Activated CD4-positive, alpha-beta T cell treated with anti-CD3 and anti-CD28 coated beads for 1 hour (primary cell): ENCODE data around the gene GPANK1.

Experiments used
- DNase-seq: peaks from one replicate; pipeline ENCODE4 v3.0.0-alpha.2; 2020

The GPANK1 gene

DNA sequence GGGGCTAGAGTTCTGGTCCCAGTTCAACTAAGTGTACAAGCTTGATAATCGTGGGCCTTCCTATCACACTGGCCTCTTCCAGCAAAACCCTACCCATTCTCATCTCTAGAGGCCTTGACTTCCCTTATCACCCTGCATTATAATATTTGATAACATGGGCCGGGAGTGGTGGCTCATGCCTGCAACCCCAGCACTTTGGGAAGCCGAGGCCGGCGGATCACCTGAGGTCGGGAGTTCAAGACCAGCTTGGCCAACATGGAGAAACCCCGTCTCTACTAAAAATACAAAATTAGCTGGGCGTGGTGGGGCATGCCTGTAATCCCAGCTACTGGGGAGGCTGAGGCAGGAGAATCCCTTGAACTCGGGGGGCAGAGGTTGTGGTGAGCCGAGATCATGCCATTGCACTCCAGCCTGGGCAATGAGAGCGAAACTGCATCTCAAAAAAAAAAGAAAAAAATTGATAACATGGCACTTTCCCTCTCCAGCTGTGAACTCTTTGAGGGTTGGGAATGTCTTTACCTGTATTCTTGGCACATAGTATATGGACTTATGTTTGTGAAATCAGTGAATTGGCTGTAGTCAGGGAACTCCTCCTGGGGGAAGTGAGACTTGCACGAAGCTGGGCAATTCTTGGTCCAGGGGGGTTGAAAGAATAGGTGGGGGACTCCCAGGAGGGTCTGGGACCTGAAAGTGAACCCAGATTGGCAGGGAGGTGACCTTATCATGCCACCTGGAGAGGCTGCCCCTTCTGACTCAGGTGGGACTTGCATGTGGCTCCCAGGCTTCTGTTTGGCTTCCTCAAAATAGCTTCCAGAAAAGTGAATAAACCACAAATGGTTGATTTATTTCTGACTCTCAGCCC, 3.3 kb downstream of the GPANK1 start:
- no peak for DNase-seq

DNA sequence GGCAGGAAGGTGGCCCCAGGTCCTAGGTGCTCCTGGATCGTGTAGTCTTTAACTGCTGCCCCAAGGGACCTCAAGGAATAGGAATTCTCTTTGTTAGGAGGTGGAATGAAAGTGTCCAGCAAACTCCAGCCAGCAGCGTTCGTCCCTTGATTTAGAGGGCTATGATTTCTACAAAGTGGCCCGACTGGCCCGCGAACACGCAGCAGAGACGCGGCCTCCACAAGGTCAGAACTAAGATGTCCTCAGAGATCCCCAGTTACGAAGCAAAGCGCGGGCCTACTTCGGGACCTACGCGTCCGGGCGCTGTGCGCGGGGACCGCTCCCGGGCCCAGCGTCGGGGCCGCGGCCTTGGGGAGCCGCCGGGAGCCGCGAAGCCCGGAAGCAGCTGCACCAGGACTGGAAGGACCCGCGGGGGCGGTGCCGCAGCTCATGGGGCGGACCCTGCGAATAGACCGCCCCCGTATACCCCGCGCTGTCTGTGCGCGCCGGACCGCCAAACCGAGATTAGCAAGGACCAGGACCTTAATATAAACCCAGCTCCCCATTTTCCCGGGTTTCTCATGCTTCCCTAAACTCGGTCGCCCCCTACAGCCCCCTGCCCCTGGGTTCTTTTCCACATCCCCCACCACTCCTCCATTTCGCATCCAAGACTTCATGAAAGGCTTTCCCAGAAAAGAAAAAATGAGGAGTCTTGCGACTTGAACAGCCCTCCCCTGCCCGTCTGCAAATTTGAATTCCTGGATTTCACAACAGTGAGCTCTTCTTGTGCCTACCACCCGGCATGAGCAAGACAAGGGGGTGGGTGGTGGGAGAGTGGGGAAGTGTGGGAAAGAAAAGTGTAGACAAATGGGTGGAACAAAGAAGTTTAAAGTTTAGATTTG, 4.2 kb downstream of the GPANK1 start, which contains the start of gene C6orf47:
TSS of gene C6orf47 (minus strand) at position 398 of the 881 bp plus-strand sequence. CDS start 831 bp downstream, outside the sequence.
- peak; percentile 67 for DNase-seq

DNA sequence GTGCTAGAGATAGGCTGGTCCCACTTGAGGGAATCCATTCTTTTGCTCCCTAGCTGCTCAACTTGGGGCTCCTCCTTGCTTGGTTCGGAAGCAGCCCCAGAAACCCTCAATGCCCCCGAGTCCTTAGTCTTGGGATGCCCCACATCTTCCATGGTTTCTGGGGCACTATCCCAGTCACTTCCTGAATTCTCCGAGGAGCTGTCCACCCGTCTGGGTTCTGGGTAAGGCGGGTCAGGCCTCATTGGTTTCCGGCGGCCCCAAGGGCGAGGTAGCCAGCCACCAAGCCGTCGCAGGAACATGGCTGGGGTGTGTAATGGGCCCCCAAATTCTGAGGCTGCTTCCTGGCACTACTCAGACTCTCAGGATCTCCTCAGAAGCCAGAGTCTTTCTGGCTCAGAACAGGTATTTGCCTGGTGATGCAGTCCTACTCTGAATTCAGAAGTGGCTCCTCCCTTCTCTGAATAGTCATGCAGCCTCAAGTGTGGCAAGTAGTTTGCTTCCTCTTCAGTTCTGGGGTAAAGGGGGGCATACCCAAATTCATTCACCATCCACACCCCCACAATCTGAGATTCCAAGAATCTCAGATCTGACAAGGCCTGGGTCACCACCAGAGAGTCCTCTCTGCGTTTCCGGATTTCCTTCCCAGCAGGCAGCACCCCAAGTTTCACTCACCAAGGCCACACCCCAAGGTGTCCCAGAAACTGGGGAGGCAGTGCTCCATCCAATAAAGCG, 5.0 kb downstream of the GPANK1 start:
- no peak for DNase-seq

DNA sequence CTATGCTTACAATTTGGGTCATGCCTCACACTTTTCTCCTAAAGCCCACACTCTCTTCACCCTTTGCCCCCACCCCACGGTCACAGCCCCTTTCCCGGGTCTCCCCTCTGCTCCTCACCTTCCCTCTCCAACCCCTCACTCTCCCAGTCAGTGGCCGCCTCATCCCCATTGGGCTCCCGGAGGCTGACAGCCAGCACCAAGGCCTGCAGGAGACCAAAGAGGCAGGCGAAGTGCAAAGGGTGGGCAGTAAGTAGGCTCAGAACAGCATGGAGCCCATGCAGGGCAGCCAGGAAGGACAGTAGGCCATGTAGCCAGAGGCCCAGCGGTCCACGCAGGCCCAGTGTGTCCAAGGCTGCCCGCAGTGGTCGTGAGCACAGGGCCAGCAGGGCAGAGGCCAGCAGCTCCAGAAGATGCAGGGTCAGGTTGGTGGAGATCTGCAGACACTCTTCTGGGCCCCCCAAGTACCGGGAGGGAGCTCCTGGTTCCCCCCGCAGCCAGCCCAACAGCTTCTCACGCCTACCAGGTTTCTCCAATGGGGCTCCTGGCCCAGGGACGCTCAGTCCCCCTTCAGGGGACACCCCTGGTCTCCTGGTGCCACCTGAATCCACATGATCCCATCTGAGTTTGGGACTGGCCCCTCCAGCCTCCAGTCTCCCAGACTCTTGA, 5.7 kb downstream of the GPANK1 start:
- DNase-seq = no peak

DNA sequence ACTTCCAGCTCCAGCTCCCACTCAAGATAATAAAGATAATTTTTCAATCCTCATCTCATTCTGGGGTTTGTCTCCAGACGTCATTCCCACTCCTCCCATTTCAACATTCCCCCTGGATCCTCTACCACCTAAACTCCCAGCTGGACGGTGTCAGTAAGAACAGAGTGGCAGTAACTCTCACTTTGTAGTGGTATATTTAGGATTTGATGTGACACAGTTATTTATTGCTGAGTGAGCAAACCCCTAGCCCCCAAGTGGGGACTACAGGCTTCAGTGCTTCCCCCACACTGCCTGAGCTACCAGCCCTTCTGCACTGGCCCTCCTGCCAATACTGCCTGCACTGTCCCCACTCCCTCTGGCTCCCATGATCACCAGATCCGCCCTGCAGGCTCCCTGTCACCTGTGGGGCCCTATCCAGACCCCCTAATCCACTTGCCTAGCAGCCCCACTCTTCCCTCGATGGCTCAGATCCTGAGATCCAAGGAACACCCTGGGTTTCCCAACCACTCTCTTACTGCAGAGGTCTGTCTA, 6.6 kb downstream of the GPANK1 start:
- DNase-seq = no peak

DNA sequence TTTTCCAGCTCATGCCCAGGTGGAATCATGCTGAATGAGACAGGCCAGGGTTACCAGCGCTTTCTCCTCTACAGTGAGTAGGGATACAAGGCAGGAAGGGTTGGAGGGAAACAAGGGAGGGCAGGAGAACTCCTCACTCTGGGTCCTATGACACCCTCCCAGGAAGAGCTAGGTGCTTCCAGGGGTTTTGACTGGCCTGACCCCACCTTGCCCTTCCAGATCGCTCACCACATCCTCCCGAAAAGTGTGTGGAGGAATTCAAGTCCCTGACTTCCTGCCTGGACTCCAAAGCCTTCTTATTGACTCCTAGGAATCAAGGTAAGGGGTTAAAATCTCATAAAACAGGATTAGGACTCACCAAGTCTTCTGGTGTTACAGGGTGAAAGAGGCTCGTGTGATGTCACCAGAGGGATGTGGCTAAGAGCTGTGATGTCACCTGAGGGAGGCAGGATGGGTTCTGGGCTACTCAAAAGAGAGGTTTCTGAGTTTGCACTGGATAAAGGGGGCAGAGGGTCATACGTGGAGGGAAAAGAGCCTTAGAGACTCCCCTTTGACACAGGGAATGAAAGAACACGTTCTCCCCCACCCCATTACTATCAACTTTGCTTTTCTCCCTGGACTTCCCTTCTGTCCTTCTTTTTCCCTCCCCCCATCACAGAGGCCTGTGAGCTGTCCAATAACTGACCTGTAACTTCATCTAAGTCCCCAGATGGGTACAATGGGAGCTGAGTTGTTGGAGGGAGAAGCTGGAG, 7.2 kb downstream of the GPANK1 start:
- no peak for DNase-seq

DNA sequence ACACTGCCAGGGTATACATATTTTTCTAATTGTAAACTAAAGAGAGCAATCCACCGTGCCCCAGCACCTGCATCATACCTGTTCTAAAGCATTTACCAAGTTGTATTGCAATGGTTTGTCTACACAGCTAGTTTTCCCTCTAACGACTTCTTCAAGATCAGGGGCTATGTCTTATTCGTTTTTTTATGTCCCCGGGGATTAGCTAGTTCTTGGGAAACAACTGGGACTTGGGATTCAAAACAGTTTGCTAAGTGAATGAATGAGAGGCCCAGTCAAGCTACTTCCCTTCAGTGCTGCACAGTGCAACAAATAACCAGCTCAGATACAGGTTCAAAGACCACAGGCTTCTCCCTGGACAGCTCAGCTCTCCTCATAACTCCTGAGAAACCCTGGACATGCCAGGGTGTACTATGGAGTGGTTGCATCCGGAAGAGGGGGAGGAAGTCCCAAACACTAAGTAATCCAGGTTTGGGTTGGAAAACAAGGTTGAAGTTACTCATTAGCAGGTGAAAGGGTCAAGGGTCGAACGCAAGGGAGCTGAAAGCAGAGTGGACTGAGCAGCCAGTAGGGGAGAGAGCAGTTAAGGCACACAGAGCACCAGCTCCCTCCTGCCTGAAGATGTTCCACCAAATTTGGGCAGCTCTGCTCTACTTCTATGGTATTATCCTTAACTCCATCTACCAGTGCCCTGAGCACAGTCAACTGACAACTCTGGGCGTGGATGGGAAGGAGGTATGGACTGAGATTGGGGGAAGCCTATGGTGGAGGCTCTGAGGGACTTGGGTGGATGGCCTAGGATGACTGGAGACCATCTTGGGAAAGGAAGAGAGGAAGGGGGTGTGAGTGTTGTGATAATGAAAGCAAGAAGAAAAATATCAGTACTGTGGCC, 9.2 kb downstream of the GPANK1 start, which contains the start of gene APOM:
TSS of gene APOM (plus strand) at position 546 of the 889 bp plus-strand sequence. CDS start at position 619, 73 bp downstream.
- no peak for DNase-seq

DNA sequence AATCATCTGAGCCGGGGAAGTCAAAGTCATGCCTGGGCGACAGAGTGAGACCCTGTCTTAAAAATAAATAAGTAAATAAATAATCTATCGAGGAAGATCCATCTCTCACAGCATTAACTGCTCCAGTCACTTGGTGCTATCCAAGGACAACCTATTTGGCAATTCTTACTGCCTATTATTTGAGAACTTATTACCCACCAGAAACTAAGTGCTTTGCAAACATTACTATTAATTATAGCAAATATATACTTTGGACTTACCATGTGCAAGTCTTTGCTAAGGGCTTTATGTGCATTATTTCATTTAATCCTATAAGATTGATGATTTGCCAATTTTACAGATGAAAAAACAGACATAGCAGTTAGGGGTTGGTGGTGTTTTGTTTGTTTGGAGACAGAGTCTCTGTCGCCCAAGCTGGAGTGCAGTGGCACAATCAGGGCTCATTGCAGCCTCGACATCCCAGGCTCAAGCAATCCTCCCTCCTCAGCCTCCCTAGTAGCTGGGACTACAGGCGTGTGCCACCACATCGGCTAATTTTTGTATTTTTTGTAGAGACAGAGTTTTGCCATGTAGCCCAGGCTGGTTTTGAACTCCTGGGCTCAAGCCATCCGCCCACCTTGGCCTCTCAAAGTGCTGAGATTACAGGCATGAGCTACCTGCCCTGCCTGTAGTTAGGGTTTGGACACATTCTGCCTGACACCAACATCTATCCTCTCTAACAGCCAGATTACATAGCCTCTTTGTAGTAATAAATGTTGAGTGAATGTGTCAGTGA, 10.0 kb downstream of the GPANK1 start:
- no peak for DNase-seq

DNA sequence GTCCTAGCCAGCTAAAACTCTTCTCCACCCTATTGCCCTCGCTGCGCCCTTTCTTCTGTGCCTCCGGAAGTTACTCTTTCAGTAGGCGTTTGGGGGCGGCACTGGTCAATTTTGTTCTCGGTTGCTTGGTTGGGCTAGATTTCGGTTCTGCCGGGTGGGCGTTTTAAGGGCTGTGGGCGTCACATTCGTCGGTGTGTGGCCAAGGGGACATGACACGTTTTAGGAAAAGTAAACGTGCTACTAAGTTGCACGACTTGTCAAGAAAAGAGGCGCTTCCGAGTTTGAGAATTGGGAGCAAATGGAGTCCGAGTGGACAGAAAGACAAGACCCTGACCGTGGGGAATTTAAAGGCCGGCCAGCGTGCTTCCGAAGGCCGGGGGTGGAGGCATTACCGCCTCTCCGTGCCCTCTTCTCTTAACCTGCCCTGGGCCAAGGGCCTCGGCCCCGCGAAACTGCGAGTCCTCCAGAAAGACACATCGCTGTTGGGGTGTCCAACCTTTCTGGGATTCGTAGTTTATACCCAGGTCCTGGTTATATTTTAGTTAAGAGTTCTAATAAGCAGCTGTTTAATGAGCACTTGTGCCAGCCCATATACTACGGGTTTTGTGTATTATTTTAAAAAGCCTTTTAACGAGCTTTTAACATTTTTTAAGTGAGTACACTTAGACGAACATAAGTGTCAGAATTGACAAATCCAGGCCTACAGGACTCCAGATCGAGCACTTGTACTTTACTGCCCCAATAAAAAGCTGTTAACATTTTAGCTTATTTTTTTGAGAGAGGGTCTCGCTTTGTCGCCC, 11.7 kb downstream of the GPANK1 start:
- no peak for DNase-seq

DNA sequence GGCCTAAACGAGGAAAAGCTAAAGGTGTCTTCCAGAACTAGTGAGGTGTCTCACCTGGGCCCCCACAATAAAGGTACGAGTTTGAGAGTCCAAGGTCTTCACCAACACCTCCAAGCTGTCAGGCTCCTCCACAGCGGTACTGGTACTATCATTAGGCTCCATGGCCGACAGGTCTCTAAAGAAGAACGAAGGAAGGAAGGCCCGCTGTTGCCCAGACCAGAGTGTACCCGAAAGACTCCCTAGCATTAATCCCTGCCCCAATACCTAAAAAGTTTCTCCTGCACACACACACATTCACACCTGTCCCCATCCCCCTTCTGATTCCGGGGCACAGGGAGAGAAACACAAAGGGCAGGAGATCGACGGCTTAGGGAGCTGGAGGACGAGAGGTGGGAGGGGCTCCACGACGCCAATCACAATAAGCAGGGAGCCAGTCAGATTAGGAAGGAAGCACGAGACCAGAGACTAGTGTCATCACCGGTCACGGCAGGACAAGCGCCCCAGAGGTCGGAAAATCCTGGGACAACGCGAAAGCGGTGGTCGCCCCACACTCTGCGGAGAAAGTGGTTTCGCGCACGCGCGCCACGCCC, 13.1 kb downstream of the GPANK1 start:
- no peak for DNase-seq

DNA sequence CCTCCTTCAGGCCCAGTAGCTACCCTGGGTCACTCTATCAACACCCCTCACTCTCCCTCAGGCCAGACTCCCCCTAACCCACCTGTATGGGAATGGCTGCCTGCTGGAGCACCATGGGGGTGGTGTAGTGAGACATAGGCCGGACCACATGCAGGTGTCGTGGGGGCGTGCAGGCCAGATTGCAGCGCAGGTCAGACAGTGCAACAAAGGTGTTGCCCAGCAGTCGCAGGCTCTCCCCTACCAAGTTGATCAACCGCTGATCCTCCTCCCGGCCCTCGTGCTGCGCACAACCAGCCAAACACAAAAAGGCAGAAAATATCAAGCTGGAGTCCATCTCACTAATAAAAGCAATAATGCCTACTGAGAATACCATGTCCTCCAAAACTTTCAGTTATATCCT, 19.5 kb downstream of the GPANK1 start:
- no peak for DNase-seq

DNA sequence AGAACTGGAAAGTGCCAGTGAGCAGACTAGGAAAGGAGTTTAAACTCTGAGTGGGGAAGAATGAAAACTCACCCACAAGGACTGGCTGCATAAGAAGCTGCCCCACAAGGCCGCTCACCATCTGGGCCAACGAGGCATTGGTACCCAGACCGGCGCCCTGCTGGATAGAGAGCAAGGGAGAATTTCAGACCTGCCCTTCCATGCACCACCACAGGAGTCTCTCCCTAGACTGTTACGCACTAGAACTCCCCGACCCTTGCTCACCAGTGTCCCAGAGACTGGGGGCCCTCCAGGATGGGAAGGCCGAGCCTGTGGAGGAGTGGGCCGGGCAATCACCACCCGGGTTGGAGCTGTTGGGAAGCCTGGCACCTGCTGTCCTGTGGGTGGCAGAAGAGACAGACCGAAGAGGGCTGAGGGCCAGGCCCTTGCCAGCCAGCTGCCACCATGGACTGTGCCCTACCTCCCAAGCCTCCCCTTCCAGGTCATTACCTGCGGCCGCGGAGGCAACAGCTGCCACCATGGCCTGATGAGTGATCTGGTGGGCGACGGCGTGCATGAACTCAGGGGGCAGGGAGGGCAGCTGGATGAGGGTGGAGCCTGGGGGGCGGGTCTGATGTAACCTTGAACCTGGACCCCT, 20.9 kb downstream of the GPANK1 start:
- DNase-seq = no peak

- DNase-seq = no peak
Observed at GRCh38 chr6:31642798-31643570, 21.8 kb downstream of the GPANK1 start.

GRCh38 chr6:31641370-31641769, 23.4 kb downstream of the GPANK1 start:
- no peak for DNase-seq

GRCh38 chr6:31640612-31641011, 24.2 kb downstream of the GPANK1 start:
- no peak for DNase-seq

GRCh38 chr6:31639449-31639861, 25.3 kb downstream of the GPANK1 start:
- no peak for DNase-seq

DNA sequence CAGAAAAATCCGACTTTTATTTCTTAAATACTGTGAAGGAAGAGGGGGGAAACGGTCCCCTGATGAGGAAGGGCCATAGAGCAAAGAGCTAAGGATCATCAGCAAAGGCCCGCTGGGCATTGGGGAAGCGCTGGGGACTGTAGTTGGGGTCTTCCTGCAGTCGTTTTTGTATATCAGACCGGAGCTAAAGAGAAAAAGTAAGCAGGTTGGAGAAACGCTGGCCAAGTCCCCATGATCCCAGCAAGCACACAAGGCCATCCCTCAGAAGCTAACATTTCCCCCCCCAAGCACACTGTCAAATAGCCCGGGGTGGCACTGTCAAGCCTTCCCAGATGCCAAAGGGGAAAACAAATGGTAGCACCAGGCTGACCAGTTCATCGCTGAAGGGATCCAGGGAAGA, 25.8 kb downstream of the GPANK1 start:
- no peak for DNase-seq
